T-cell (primary cell): ENCODE results near the gene TMEM178B. TPM values are rescaled to one million over a fixed set of nuclear protein-coding genes. Genes with fewer than 3 reads are reported as not detected.

Experiments
- ATAC-seq, 4 experiments: fragments of 200-7000 bp in 3 of 4; fragments of 150-1000 bp in 1 of 4; cut with Tn5 transposase; replicated peaks in 1 of 4; 1 replicate in 3 of 4; 2 replicates in 1 of 4; pipeline ENCODE4 v1.10.0; 2021; ENCODE audit warnings: moderate library complexity in 3 of 4, mild to moderate bottlenecking in 2 of 4, moderate number of reproducible peaks in 1 of 4
- CTCF ChIA-PET, 2 donors: fragments of 300-600 bp; sonication (Branson Sonifier 250); formaldehyde crosslinking; loops; one replicate each; lab custom pipeline; 2022; ENCODE audit warnings: antibody characterized with exemption in 2 of 2; lab: Charles Lee
- POLR2A ChIA-PET, 2 donors: fragments of 300-600 bp; sonication (Branson Sonifier 250); formaldehyde crosslinking; loops; one replicate each; lab custom pipeline; 2022; ENCODE audit warnings: antibody characterized with exemption in 2 of 2; lab: Charles Lee
- DNase-seq, 35 experiments: peaks; one replicate each; pipeline versions ENCODE4 v3.0.0 to v3.0.0-alpha.2; 2013 to 2023
- H3K27ac ChIP-seq: one replicate; pipeline ENCODE4 v1.5.1; 2013; ENCODE audit warnings: low read length
- H3K27me3 ChIP-seq, 2 experiments: replicated peaks in 1 of 2; 1 replicate in 1 of 2; 2 replicates in 1 of 2; pipeline versions ENCODE4 v1.6.1 to v1.7.0; 2013; ENCODE audit warnings: low read length in 1 of 2, mixed read lengths in 1 of 2; ENCODE audit not compliant: control insufficient read depth in 2 of 2, insufficient read depth in 2 of 2; ENCODE audit errors: extremely low read depth in 1 of 2
- H3K36me3 ChIP-seq, 2 donors: 1 replicate in 1 of 2; 2 replicates in 1 of 2; pipeline versions ENCODE4 v1.6.1 to v1.7.0; 2013; ENCODE audit warnings: low read length in 1 of 2; ENCODE audit not compliant: control insufficient read depth in 2 of 2, insufficient read depth in 1 of 2; ENCODE audit errors: extremely low read depth in 1 of 2
- H3K4me1 ChIP-seq, 2 experiments: 1 replicate in 1 of 2; 2 replicates in 1 of 2; pipeline versions ENCODE4 v1.6.1 to v1.7.0; 2013; ENCODE audit warnings: low read length in 2 of 2, mixed read lengths in 1 of 2; ENCODE audit not compliant: insufficient read depth in 2 of 2, control insufficient read depth in 1 of 2; ENCODE audit errors: extremely low read depth in 1 of 2
- H3K4me3 ChIP-seq, 2 donors: 1 replicate in 1 of 2; 2 replicates in 1 of 2; pipeline versions ENCODE4 v1.5.1 to v1.7.0; 2013; ENCODE audit warnings: mild to moderate bottlenecking in 2 of 2, low read length in 1 of 2, moderate library complexity in 1 of 2; ENCODE audit not compliant: control insufficient read depth in 1 of 2; ENCODE audit errors: extremely low read depth in 1 of 2
- H3K9me3 ChIP-seq: 2 replicates; pipeline ENCODE4 v1.7.0; 2013
- H3K27ac Mint-ChIP-seq, 2 donors: one replicate each; pipeline ENCODE4 v1.8.0; 2020 to 2021; ENCODE audit warnings: mild to moderate bottlenecking in 2 of 2, mixed read lengths in 2 of 2
- H3K27me3 Mint-ChIP-seq, 2 donors: one replicate each; pipeline ENCODE4 v1.8.0; 2021 to 2022; ENCODE audit warnings: mixed read lengths in 2 of 2
- H3K36me3 Mint-ChIP-seq: one replicate; pipeline ENCODE4 v1.8.0; 2021; ENCODE audit warnings: mixed read lengths
- H3K4me1 Mint-ChIP-seq, 3 donors: one replicate each; pipeline ENCODE4 v1.8.0; 2020 to 2022; ENCODE audit warnings: mixed read lengths in 3 of 3, mild to moderate bottlenecking in 1 of 3
- H3K4me3 Mint-ChIP-seq, 3 donors: one replicate each; pipeline ENCODE4 v1.8.0; 2020 to 2022; ENCODE audit warnings: mild to moderate bottlenecking in 3 of 3, mixed read lengths in 3 of 3, moderate library complexity in 3 of 3
- H3K9me3 Mint-ChIP-seq, 3 donors: one replicate each; pipeline ENCODE4 v1.8.0; 2020 to 2022; ENCODE audit warnings: mixed read lengths in 3 of 3
- WGBS: methylation state at CpG from one replicate; pipeline ENCODE4 v1.1.5; 2013; ENCODE audit warnings: missing lambda C conversion rate; ENCODE audit not compliant: insufficient coverage; 5-methylcytosine and 5-hydroxymethylcytosine counted together
- total RNA-seq, 35 experiments: library from RNA in 6 of 35; stranded (reverse) in 6 of 35; fragments of 120-200 nt in 1 of 35; gene quantifications; one replicate each; pipeline versions ENCODE4 v1.2.1 to v1.2.4 and lab custom pipeline; 2013 to 2026

TMEM178B gene
- total RNA-seq, 5 donors from 2014 or later (not counting 1 experiment from before 2014, with no cell fraction given) = 0.14 to 0.86 (median 0.32) TPM

- peaks cover 0 to 11% (median 0%) of the 10 kb centered on the region in 3 donors for H3K4me1 Mint-ChIP-seq
- WGBS = 70% methylated on average over 2 of the region's 3 CpGs
- DNase-seq (no peak), ATAC-seq (no peak)
- H3K27ac Mint-ChIP-seq = no peak overlapping the region
- peaks cover 11 to 28% of the 10 kb centered on the region in 2 donors for H3K27me3 Mint-ChIP-seq
- ChIA-PET POLR2A (no interaction called here), CTCF (no interaction called here)
- peaks cover 0 to 6% (median 0%) of the 10 kb centered on the region in 3 donors for H3K9me3 Mint-ChIP-seq
- Histone ChIP-seq H3K4me3 (no peak overlapping the region), H3K27me3 (no peaks in the 10 kb centered on the region), H3K27ac (no peak overlapping the region), H3K4me1 (no peaks in the 10 kb centered on the region), H3K9me3 (no peaks in the 10 kb centered on the region), H3K36me3 (no peaks in the 10 kb centered on the region)
- H3K4me3 Mint-ChIP-seq = no peak overlapping the region
- no peaks in the 10 kb centered on the region for H3K36me3 Mint-ChIP-seq
Measured at GRCh38 chr7:141351175-141351574, 277.3 kb downstream of the TMEM178B start.

GRCh38 chr7:141352955-141353354 is 279.1 kb downstream of the TMEM178B start:
- DNase-seq (no peak), ATAC-seq (no peak)
- H3K36me3 ChIP-seq = no peaks in the 10 kb centered on the region
- H3K36me3 Mint-ChIP-seq = no peaks in the 10 kb centered on the region
- no peak overlapping the region for H3K4me3 Mint-ChIP-seq
- peak overlapping the region in 1 of 2 donors; percentile 4 for H3K27ac Mint-ChIP-seq
- H3K4me3 ChIP-seq = no peak overlapping the region
- H3K27ac ChIP-seq = no peak overlapping the region
- H3K9me3 ChIP-seq = no peaks in the 10 kb centered on the region
- no peaks in the 10 kb centered on the region for H3K27me3 ChIP-seq
- H3K4me1 ChIP-seq = no peaks in the 10 kb centered on the region
- ChIA-PET CTCF (no interaction called here), POLR2A (no interaction called here)
- peaks cover 6 to 14% of the 10 kb centered on the region in 2 donors for H3K27me3 Mint-ChIP-seq
- H3K4me1 Mint-ChIP-seq = peaks cover 0 to 11% (median 0%) of the 10 kb centered on the region in 3 donors
- H3K9me3 Mint-ChIP-seq = peaks cover 0 to 6% (median 0%) of the 10 kb centered on the region in 3 donors
- WGBS = 83% methylated on average over 3 of the region's 3 CpGs

GRCh38 chr7:141354251-141354650 is 280.4 kb downstream of the TMEM178B start:
- Mint-ChIP-seq H3K9me3 (peaks cover 0 to 6% (median 0%) of the 10 kb centered on the region in 3 donors), H3K36me3 (no peaks in the 10 kb centered on the region), H3K27ac (no peak overlapping the region), H3K4me1 (peaks cover 0 to 11% (median 0%) of the 10 kb centered on the region in 3 donors), H3K4me3 (no peak overlapping the region), H3K27me3 (peaks cover 0 to 11% of the 10 kb centered on the region in 2 donors)
- no peak for DNase-seq
- ChIA-PET POLR2A (no interaction called here), CTCF (no interaction called here)
- no peak for ATAC-seq
- WGBS = no CpG with 5 or more reads among the region's 1 CpG
- Histone ChIP-seq H3K9me3 (no peaks in the 10 kb centered on the region), H3K36me3 (no peaks in the 10 kb centered on the region), H3K27ac (no peak overlapping the region), H3K4me1 (no peaks in the 10 kb centered on the region), H3K27me3 (no peaks in the 10 kb centered on the region), H3K4me3 (no peak overlapping the region)

- POLR2A ChIA-PET = no interaction called here
- Histone ChIP-seq H3K4me3 (no peak overlapping the region), H3K4me1 (no peaks in the 10 kb centered on the region), H3K36me3 (no peaks in the 10 kb centered on the region), H3K27me3 (no peaks in the 10 kb centered on the region), H3K27ac (no peak overlapping the region), H3K9me3 (no peaks in the 10 kb centered on the region)
- peaks cover 0 to 11% (median 0%) of the 10 kb centered on the region in 3 donors for H3K4me1 Mint-ChIP-seq
- H3K9me3 Mint-ChIP-seq = peaks cover 0 to 6% (median 0%) of the 10 kb centered on the region in 3 donors
- CTCF ChIA-PET = no interaction called here
- peaks cover 0 to 10% of the 10 kb centered on the region in 2 donors for H3K27me3 Mint-ChIP-seq
- ATAC-seq (no peak), DNase-seq (no peak)
- WGBS = 50% methylated on average over 1 of the region's 1 CpG
- no peak overlapping the region for H3K27ac Mint-ChIP-seq
- H3K36me3 Mint-ChIP-seq = no peaks in the 10 kb centered on the region
- no peak overlapping the region for H3K4me3 Mint-ChIP-seq
Measured at GRCh38 chr7:141355032-141355431, 281.2 kb downstream of the TMEM178B start.

GRCh38 chr7:141356161-141356560 is 282.3 kb downstream of the TMEM178B start:
- no peak overlapping the region for H3K27ac Mint-ChIP-seq
- no peak overlapping the region for H3K4me3 ChIP-seq
- DNase-seq (no peak), ATAC-seq (no peak)
- H3K36me3 Mint-ChIP-seq = no peaks in the 10 kb centered on the region
- no peaks in the 10 kb centered on the region for H3K4me1 ChIP-seq
- H3K27ac ChIP-seq = no peak overlapping the region
- H3K4me1 Mint-ChIP-seq = peaks cover 0 to 11% (median 0%) of the 10 kb centered on the region in 3 donors
- WGBS = 38% methylated on average over 2 of the region's 3 CpGs
- H3K9me3 Mint-ChIP-seq = peaks cover 0 to 6% (median 0%) of the 10 kb centered on the region in 3 donors
- CTCF ChIA-PET = no interaction called here
- POLR2A ChIA-PET = no interaction called here
- H3K36me3 ChIP-seq = no peaks in the 10 kb centered on the region
- H3K27me3 ChIP-seq = no peaks in the 10 kb centered on the region
- H3K27me3 Mint-ChIP-seq = peaks cover 0 to 10% of the 10 kb centered on the region in 2 donors
- no peaks in the 10 kb centered on the region for H3K9me3 ChIP-seq
- H3K4me3 Mint-ChIP-seq = no peak overlapping the region

GRCh38 chr7:141358386-141358785 is 284.5 kb downstream of the TMEM178B start:
- Mint-ChIP-seq H3K9me3 (peaks cover 0 to under 1% (median 0%) of the 10 kb centered on the region in 3 donors), H3K4me1 (peaks cover 0 to 11% (median 0%) of the 10 kb centered on the region in 3 donors), H3K4me3 (no peak overlapping the region), H3K27me3 (peaks cover 1 to 6% of the 10 kb centered on the region in 2 donors), H3K36me3 (no peaks in the 10 kb centered on the region), H3K27ac (no peak overlapping the region)
- ATAC-seq (no peak), DNase-seq (no peak)
- no CpG with 5 or more reads among the region's 1 CpG for WGBS
- H3K9me3 ChIP-seq = no peaks in the 10 kb centered on the region
- no peaks in the 10 kb centered on the region for H3K4me1 ChIP-seq
- no peak overlapping the region for H3K27ac ChIP-seq
- H3K36me3 ChIP-seq = no peaks in the 10 kb centered on the region
- H3K27me3 ChIP-seq = no peaks in the 10 kb centered on the region
- POLR2A ChIA-PET = no interaction called here
- CTCF ChIA-PET = interaction anchor here in 1 of 2 donors (0.6 kb wide), 1 partner anchor 445 kb away, joined by 4 read pairs; no protein-coding TSS in a partner anchor
- no peak overlapping the region for H3K4me3 ChIP-seq
